ENCODE measurements around the gene RNMT.

DNA sequence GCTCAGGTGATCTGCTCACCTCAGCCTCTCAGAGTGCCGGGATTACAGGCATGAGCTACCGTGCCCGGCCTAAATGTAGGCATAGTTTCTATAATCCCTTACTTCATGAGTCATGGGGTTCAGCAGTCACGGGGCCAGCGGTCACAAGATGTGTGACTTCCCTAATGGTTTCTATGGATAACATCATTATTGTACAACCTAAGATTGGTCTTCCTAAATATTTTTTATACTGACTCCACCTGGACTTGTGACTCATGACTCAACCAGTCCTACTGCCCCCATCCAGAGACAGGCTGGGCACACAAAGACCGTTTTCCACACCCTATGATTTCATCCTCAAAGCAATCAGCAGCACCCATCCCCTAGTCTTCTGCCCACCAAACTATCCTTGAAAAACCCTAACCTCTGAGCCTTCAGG, 16.1 kb upstream of the RNMT start:
- TF ChIP-seq ZNF274 (IDR thresholded peaks at IDR 0.05; ENCODE audit: low read depth, low read length) (no peak), POLR2A (IDR thresholded peaks at IDR 0.05; ENCODE audit: borderline replicate concordance, extremely low read depth, insufficient read depth, insufficient read length) (no peak), SIN3A (IDR thresholded peaks at IDR 0.05; ENCODE audit: low read depth) (no peak), CEBPB (IDR thresholded peaks at IDR 0.05; ENCODE audit: low read depth) (peak; percentile 46), SRF (IDR thresholded peaks at IDR 0.05; ENCODE audit: low read depth) (no peak), ELF1 (IDR thresholded peaks at IDR 0.05; ENCODE audit: borderline replicate concordance, low read depth) (no peak), EZH2 (IDR thresholded peaks at IDR 0.05) (no peak)
- TF ChIP-seq, protein P1, sequence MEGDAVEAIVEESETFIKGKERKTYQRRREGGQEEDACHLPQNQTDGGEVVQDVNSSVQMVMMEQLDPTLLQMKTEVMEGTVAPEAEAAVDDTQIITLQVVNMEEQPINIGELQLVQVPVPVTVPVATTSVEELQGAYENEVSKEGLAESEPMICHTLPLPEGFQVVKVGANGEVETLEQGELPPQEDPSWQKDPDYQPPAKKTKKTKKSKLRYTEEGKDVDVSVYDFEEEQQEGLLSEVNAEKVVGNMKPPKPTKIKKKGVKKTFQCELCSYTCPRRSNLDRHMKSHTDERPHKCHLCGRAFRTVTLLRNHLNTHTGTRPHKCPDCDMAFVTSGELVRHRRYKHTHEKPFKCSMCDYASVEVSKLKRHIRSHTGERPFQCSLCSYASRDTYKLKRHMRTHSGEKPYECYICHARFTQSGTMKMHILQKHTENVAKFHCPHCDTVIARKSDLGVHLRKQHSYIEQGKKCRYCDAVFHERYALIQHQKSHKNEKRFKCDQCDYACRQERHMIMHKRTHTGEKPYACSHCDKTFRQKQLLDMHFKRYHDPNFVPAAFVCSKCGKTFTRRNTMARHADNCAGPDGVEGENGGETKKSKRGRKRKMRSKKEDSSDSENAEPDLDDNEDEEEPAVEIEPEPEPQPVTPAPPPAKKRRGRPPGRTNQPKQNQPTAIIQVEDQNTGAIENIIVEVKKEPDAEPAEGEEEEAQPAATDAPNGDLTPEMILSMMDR (IDR thresholded peaks at IDR 0.05 in 2 of 3, conservative IDR thresholded peaks at IDR 0.05 in 1 of 3; ENCODE audit: borderline replicate concordance in 1 of 3, insufficient read depth in 1 of 3, low read depth in 2 of 3, low read length in 2 of 3): no peak
- TF ChIP-seq, protein P2, sequence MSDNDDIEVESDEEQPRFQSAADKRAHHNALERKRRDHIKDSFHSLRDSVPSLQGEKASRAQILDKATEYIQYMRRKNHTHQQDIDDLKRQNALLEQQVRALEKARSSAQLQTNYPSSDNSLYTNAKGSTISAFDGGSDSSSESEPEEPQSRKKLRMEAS (IDR thresholded peaks at IDR 0.05): no peak
- TF ChIP-seq, protein P3, sequence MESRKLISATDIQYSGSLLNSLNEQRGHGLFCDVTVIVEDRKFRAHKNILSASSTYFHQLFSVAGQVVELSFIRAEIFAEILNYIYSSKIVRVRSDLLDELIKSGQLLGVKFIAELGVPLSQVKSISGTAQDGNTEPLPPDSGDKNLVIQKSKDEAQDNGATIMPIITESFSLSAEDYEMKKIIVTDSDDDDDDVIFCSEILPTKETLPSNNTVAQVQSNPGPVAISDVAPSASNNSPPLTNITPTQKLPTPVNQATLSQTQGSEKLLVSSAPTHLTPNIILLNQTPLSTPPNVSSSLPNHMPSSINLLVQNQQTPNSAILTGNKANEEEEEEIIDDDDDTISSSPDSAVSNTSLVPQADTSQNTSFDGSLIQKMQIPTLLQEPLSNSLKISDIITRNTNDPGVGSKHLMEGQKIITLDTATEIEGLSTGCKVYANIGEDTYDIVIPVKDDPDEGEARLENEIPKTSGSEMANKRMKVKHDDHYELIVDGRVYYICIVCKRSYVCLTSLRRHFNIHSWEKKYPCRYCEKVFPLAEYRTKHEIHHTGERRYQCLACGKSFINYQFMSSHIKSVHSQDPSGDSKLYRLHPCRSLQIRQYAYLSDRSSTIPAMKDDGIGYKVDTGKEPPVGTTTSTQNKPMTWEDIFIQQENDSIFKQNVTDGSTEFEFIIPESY (IDR thresholded peaks at IDR 0.05; ENCODE audit: extremely low read depth, insufficient replicate concordance, low read length): no peak

Measured in HCT116 (cell line).